ENCODE measurements around the gene REPS1.

REPS1 gene

DNA sequence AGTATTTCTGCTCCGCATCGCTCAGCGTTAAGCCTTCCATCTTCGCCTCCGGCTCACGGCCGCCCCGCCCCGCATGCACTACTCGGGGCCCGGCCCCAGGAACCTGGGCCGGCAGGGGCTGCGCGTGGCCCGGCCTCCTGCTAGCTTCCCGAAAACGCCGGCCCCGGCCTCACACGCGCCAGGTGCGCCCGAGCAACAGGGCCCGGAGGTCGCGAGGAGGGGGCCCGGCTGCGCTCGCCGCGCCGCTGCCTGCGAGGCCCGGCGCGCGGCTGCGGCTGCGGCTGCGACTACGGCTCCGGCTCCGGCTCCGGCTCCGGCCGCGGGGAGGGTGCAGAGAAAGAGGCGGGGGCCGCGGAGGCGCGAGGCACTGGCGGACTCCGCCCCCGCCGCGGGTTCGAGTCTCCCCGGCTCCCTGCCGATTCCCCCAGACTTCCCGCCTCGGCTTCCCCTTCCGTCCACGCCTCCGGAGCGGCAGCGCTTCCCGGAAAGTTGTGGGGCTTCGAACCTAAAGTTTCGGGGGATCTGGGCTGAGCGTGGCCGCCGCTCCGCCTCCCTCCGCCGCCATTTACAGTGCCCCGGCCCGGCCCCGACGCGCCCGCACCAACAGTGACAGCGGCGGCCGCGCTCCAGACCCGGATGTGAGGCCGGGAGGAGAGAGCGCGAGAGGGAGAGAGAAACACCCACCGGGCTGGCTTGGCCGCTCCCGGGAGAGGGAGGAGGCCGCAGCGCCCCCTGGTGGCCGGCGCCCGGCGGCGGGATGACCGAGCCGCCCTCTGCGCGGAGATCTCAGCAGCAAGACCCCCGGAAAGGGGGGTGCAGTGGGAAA, at the start of gene REPS1:
REPS1 (minus strand) TSS at position 611 of the 826 bp plus-strand sequence; CDS start at position 40, 571 bp downstream.
- Histone ChIP-seq H3K9me2 (replicated peaks; ENCODE audit: control insufficient read depth, low read length) (no peaks in the 10 kb centered on the region), H3K79me2 (ENCODE audit: control insufficient read depth, low read length) (peaks cover 47% of the 10 kb centered on the region), H3K36me3 (ENCODE audit: control insufficient read depth, low read length) (peaks cover 6% of the 10 kb centered on the region), H3F3A (ENCODE audit: control insufficient read depth, insufficient read depth) (no peaks in the 10 kb centered on the region), H3K4me2 (ENCODE audit: low read length) (peak within 1 kb of the TSS; percentile 87), H3K4me1 (ENCODE audit: control insufficient read depth, low read length) (peaks cover 29% of the 10 kb centered on the region), H3K27me3 (ENCODE audit: control insufficient read depth, low read length) (no peaks in the 10 kb centered on the region), H3K27ac (ENCODE audit: low read depth, low read length) (peak within 1 kb of the TSS; percentile 54), H3K4me3 (ENCODE audit: low read length) (peak within 1 kb of the TSS; percentile 90), H3K9me3 (ENCODE audit: control insufficient read depth, insufficient read depth, low read length) (no peaks in the 10 kb centered on the region), H4K20me1 (ENCODE audit: control insufficient read depth, insufficient read depth, low read depth, low read length) (peaks cover 17% of the 10 kb centered on the region; the same call in 1 of the 2 replicates)
- TF ChIP-seq EZH2phosphoT487 (IDR thresholded peaks at IDR 0.05; ENCODE audit: borderline replicate concordance, low read length), result no peak
- peak; percentile 84 for TF ChIP-seq CTCF (IDR thresholded peaks at IDR 0.05; ENCODE audit: low read depth, low read length, poor library complexity, severe bottlenecking)

DNA sequence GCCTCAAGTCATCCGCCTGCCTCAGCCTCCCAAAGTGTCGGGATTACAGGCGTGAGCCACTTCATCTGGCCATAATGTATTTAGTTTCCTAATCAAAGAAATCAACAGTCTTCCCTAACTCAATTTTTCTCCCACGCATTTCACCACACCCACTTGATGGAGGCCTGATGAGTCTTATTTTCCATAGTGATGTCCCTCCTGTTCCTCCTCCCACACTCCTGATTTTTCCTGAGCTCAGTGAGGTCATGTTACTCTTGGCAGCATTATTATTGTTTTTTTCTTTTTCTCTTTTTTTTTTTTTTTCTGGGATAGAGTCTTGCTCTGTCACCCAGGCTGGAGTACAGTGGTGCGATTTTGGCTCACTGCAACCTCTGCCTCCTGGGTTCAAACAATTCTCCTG, 49.4 kb upstream of the REPS1 start:
- H3K27ac ChIP-seq (ENCODE audit: low read depth, low read length), result no peak overlapping the region
- H3K9me3 ChIP-seq (ENCODE audit: control insufficient read depth, insufficient read depth, low read length), result no peaks in the 10 kb centered on the region
- H3K27me3 ChIP-seq (ENCODE audit: control insufficient read depth, low read length), result no peaks in the 10 kb centered on the region
- no peaks in the 10 kb centered on the region for H3K4me1 ChIP-seq (ENCODE audit: control insufficient read depth, low read length)
- peaks cover 30% of the 10 kb centered on the region for H3K36me3 ChIP-seq (ENCODE audit: control insufficient read depth, low read length)
- TF ChIP-seq CTCF (IDR thresholded peaks at IDR 0.05; ENCODE audit: low read depth, low read length, poor library complexity, severe bottlenecking) (no peak), EZH2phosphoT487 (IDR thresholded peaks at IDR 0.05; ENCODE audit: borderline replicate concordance, low read length) (no peak)
- no peak overlapping the region for H3K4me2 ChIP-seq (ENCODE audit: low read length)
- no peak overlapping the region for H3K4me3 ChIP-seq (ENCODE audit: low read length)
- peaks cover 9% of the 10 kb centered on the region for H4K20me1 ChIP-seq (ENCODE audit: control insufficient read depth, insufficient read depth, low read depth, low read length)
- H3K79me2 ChIP-seq (ENCODE audit: control insufficient read depth, low read length), result peaks cover 11% of the 10 kb centered on the region
- no peaks in the 10 kb centered on the region for H3F3A ChIP-seq (ENCODE audit: control insufficient read depth, insufficient read depth)
- no peaks in the 10 kb centered on the region for H3K9me2 ChIP-seq (replicated peaks; ENCODE audit: control insufficient read depth, low read length)

DNA sequence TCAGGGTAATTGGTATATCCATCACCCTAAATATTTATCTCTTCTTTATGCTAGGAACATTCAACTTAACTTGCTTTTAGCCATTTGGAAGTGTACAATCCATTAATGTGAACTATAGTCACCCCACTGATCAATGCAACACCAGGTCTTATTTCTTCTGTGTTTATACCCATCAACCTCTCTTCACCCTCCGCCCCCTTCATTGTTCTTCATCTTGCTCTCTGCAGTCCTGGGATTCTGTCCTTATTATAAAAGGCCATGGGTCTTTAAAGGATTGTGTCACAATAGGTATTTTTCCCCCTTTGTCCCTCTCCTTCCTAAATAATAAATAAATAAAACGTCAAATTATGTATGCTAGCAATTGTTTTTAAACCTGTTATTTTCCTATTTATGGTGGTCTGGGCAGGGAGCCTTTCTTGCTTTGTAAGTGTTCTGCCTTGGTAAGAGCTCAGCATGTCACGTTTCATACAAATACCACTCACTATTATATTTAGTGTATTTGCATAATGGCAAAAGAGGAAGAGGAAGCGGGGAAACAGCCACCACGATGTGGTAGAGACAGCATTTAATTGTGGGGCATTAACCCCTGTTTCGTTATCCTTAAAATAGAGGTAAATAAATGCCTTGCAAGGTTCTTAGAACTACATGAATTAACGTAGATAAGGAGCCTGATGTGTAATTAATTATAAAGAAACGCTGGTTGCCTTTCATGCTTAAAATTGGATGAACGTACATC, 42.3 kb upstream of the REPS1 start:
- TF ChIP-seq EZH2phosphoT487 (IDR thresholded peaks at IDR 0.05; ENCODE audit: borderline replicate concordance, low read length) (no peak), CTCF (IDR thresholded peaks at IDR 0.05; ENCODE audit: low read depth, low read length, poor library complexity, severe bottlenecking) (no peak)
- peak overlapping the region; percentile 98 for H3K4me2 ChIP-seq (ENCODE audit: low read length)
- no peaks in the 10 kb centered on the region for H3K9me2 ChIP-seq (replicated peaks; ENCODE audit: control insufficient read depth, low read length)
- peak overlapping the region; percentile 52 for H3K27ac ChIP-seq (ENCODE audit: low read depth, low read length)
- peaks cover 8% of the 10 kb centered on the region; the same call in 1 of the 2 replicates for H3K27me3 ChIP-seq (ENCODE audit: control insufficient read depth, low read length)
- peaks cover 40% of the 10 kb centered on the region for H3K79me2 ChIP-seq (ENCODE audit: control insufficient read depth, low read length)
- no peaks in the 10 kb centered on the region for H3K9me3 ChIP-seq (ENCODE audit: control insufficient read depth, insufficient read depth, low read length)
- H4K20me1 ChIP-seq (ENCODE audit: control insufficient read depth, insufficient read depth, low read depth, low read length), result peaks cover 21% of the 10 kb centered on the region
- H3K4me1 ChIP-seq (ENCODE audit: control insufficient read depth, low read length), result peaks cover 33% of the 10 kb centered on the region
- H3F3A ChIP-seq (ENCODE audit: control insufficient read depth, insufficient read depth), result peaks cover 16% of the 10 kb centered on the region
- H3K4me3 ChIP-seq (ENCODE audit: low read length), result peak overlapping the region; percentile 96
- H3K36me3 ChIP-seq (ENCODE audit: control insufficient read depth, low read length), result peaks cover 16% of the 10 kb centered on the region

Data from DOHH2 (cell line).